Skeletal muscle cell (primary cell): ENCODE results near the gene KCNK4.
A peak's percentile ranks its signal among the peaks of the same experiment; 100 is the strongest.

Experiments
- DNase-seq: peaks from one replicate; pipeline ENCODE4 v3.0.0-alpha.2; 2010; ENCODE audit warnings: low read depth
- H3K4me3 ChIP-seq: 2 replicates; pipeline ENCODE4 v1.5.1; 2011; ENCODE audit warnings: low read depth, mild to moderate bottlenecking, control low read depth, low read length, moderate library complexity

The KCNK4 gene

GRCh38 chr11:64287676-64288352 lies 3.3 kb upstream of the KCNK4 start:
- DNase-seq = no peak
- H3K4me3 ChIP-seq = no peak overlapping the region

GRCh38 chr11:64288353-64288750 lies 2.8 kb upstream of the KCNK4 start:
- no peak for DNase-seq
- H3K4me3 ChIP-seq = no peak overlapping the region

- H3K4me3 ChIP-seq = no peak overlapping the region
- no peak for DNase-seq
Observed at GRCh38 chr11:64289002-64289564, 2.0 kb upstream of the KCNK4 start.

- DNase-seq = no peak
- H3K4me3 ChIP-seq = no peak overlapping the region
Observed at GRCh38 chr11:64290352-64291261, 495 bp upstream of the KCNK4 start.

- peak overlapping the region; percentile 38 for H3K4me3 ChIP-seq
- DNase-seq = no peak
Observed at GRCh38 chr11:64291752-64292459, 804 bp downstream of the KCNK4 start.

- no peak for DNase-seq
- H3K4me3 ChIP-seq = peak overlapping the region; percentile 38
Observed at GRCh38 chr11:64292460-64293254, 1.6 kb downstream of the KCNK4 start.

GRCh38 chr11:64294774-64295173 lies 3.7 kb downstream of the KCNK4 start:
- no peak for DNase-seq
- H3K4me3 ChIP-seq = no peak overlapping the region

- no peak overlapping the region for H3K4me3 ChIP-seq
- no peak for DNase-seq
Observed at GRCh38 chr11:64295760-64296159, 4.7 kb downstream of the KCNK4 start.

- H3K4me3 ChIP-seq = no peak overlapping the region
- DNase-seq = no peak
Observed at GRCh38 chr11:64296236-64296635, 5.1 kb downstream of the KCNK4 start.

GRCh38 chr11:64296830-64297698 lies 6.0 kb downstream of the KCNK4 start:
- no peak overlapping the region for H3K4me3 ChIP-seq
- DNase-seq = no peak

- no peak overlapping the region for H3K4me3 ChIP-seq
- no peak for DNase-seq
Observed at GRCh38 chr11:64297699-64298358, 6.7 kb downstream of the KCNK4 start.

- DNase-seq = no peak
- H3K4me3 ChIP-seq = peak overlapping the region; percentile 24
Observed at GRCh38 chr11:64298966-64299846, 8.1 kb downstream of the KCNK4 start.

GRCh38 chr11:64299847-64300648 lies 8.9 kb downstream of the KCNK4 start, which contains the start of gene CATSPERZ:
Gene CATSPERZ, plus strand, starts transcription at chr11:64300358. Its CDS starts 53 bp downstream, at chr11:64300411.
- peak within 1 kb of the TSS; percentile 24 for H3K4me3 ChIP-seq
- no peak for DNase-seq

- no peak for DNase-seq
- H3K4me3 ChIP-seq = no peak overlapping the region
Observed at GRCh38 chr11:64303109-64304031, 12.3 kb downstream of the KCNK4 start.

GRCh38 chr11:64304032-64304315 lies 12.9 kb downstream of the KCNK4 start:
- peak overlapping the region; percentile 74 for H3K4me3 ChIP-seq
- DNase-seq = no peak
